GM12872 (cell line): Measurements from ENCODE around the gene RPL32.

Experiments used
- CTCF ChIP-seq: IDR thresholded peaks from 3 replicates; pipeline ENCODE4 v1.5.1; 2011; ENCODE audit warnings: low read depth, mild to moderate bottlenecking, low read length, moderate library complexity; ENCODE audit not compliant: insufficient read depth

RPL32 gene

GRCh38 chr3:12840591-12841148 is 695 bp downstream of the RPL32 start:
- no peak for TF ChIP-seq CTCF

- TF ChIP-seq CTCF: no peak
Observed at GRCh38 chr3:12839156-12839946, 2.0 kb downstream of the RPL32 start.

GRCh38 chr3:12838179-12838965 is 3.0 kb downstream of the RPL32 start:
- TF ChIP-seq CTCF: no peak

GRCh38 chr3:12837295-12837986 is 3.9 kb downstream of the RPL32 start:
- TF ChIP-seq CTCF: no peak

GRCh38 chr3:12835052-12835665 is 6.2 kb downstream of the RPL32 start:
- no peak for TF ChIP-seq CTCF

- TF ChIP-seq CTCF: no peak
Observed at GRCh38 chr3:12833222-12834161, 7.9 kb downstream of the RPL32 start.
